Measurements from ENCODE around the gene NOVA2.

Gene NOVA2

DNA sequence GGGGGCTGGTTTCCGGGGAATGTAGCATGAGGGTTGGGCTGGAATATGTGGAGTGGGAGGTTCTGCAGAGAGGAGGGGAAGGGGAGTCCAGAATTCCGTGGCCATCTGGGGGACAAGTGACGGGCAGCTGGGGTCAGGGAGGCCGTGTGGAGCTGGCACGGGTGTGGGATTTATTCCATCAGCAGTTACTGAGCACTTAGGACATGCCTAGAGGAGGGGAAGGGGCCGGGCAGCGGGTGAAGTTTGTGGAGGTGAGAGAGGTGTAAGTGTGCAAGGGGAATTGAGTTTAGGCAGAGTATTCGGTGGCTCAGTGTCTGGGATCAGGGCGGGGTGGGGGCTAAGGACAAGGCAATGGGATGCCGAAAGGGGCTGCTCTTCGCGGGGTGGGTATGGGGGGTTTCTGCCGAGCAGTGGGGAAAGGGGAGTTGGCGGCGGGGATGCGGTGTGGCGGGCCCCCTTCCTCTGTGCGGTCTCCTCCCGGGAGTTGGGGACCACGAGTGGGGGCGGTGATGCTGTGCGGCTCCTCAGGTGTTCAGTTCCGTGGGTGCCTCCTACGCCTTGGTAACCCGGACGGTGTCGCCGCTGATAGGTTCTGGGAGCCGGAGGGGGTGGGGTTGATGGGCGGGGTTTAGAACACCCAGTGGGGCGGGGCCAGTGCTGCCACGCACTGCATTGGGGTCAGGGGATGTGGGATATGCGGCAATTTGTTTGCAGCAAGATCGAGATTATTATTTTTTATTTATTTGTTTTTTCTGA, 27.0 kb upstream of the NOVA2 start:
- DNase-seq (ENCODE audit: low read depth, low spot score), result peak; percentile 56

DNA sequence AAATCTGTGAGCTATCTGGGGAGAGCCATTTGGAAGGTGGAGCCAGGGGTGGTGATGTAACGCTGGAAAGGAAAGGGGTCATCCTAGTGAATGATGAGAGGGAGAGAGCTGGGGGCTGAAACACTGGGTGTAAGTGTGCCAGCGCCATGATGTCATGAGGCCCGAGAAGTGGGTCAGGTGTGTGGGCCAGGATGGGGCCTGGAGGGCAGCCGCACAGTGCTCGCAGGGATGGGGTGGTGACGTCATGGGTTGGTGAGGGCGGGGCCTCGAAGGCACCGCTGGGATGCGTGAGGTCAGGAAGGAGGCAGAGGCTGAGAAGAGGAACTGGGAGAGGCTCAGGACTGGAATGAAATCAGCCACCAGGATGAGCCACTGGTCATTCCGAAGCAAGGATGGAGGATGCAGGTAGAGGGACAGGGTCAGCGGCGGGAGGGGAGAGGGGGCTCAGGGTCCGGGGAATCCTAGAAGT, 26.0 kb upstream of the NOVA2 start:
- DNase-seq (ENCODE audit: low read depth, low spot score), result no peak

- DNase-seq (ENCODE audit: low read depth, low spot score), result no peak
Observed at GRCh38 chr19:45998834-45999233, 25.2 kb upstream of the NOVA2 start.

DNA sequence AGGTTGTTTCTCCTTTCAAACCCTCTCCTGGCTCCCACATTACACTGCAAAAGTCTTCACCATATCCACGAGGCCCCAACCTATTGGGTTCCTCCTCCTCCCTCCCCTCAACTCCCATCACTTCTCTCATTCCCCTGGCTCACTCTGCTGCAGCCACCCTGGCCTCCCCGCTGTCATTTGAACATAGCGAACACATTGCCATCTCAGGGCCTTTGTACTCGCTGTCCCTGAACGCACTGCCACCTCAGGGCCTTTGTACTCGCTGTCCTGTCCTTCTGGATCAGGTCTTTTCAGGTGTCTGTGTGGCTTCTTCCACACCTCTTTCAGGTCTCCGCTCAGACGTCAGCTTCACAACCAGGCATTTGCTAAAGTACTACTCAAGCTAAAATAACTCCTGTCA, 23.3 kb upstream of the NOVA2 start:
- no peak for DNase-seq (ENCODE audit: low read depth, low spot score)

DNA sequence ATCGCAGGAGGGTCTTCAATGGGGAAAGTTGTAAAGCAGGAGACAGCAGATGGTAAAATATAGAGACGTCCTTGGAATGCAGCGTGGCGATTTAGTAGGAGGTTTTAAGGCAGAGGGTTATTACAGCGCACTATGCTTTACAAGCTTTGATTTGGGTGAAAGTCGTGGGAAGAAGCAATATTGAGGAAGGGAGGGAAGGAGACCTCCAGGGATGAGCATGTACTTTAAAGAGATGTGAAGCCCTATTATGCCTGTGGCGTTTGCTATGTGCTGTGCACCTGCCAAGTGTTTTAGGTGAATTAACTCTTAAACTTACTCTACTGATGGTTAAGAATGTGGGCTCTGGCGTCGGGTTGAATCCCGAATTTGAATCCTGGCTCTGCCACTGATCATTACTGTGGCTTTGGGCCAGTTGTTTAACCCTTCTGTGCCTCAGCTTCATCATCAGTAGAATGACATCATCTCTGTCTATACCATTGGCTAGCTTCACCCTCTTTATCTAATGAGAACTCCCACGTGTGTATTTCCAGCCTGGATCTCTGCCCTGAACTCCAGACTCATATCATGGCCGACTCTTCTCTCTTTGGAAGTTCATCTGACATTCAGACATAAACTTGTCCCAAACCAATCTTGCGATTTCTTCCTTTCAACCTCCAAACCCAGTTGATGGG, 22.2 kb upstream of the NOVA2 start:
- no peak for DNase-seq (ENCODE audit: low read depth, low spot score)

- DNase-seq (ENCODE audit: low read depth, low spot score), result peak; percentile 93
Observed at GRCh38 chr19:45994998-45995714, 21.5 kb upstream of the NOVA2 start, which contains the start of gene CCDC61. CCDC61 (plus strand) TSS chr19:45995467; CDS start chr19:46003019, 7,552 bp downstream.

- no peak for DNase-seq (ENCODE audit: low read depth, low spot score)
Observed at GRCh38 chr19:45994456-45994997, 20.9 kb upstream of the NOVA2 start.

DNA sequence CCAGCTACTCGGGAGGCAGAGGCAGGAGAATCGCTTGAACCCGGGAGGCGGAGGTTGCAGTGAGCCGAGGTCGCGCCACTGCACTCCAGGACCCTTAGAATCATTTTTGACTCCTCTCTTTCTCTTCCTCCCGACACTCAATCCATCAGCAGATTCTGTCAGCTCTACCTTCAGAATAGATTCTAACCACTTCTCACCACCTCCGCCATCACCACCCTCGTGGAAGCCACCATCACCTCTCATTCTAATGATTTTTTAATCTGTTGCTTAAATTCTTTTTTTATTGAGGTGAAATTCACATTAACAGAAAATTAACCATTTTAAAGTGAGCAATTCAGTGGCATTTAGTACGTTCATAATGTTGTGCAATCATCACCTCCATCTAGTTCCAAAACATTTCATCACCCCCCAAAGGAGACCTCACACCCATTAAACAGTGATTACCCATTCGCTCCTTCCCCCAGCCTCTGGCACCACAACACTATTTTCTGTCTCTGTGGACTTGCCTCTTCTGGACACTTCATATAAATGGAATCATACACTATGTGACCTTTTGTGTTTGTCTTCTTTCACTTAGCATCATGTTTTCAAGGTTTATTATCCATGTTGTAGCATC, 16.6 kb upstream of the NOVA2 start:
- no peak for DNase-seq (ENCODE audit: low read depth, low spot score)

DNA sequence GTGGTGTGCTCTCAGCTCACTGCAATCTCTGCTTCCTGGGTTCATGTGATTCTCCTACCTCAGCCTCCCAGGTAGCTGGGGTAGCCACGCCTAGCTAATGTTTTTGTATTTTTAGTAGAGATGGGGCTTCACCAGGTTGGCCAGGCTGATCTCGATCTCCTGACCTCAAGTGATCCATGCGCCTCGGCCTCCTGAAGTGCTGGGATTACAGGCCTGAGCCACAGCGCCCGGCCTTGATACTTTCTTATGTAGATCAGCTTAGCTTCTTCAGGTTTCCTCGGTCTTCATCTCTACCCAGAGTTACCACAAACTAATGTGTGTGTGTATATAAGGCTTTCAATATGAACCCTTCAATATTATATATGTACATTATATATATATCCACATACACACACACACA, 11.7 kb upstream of the NOVA2 start:
- DNase-seq (ENCODE audit: low read depth, low spot score), result no peak

GRCh38 chr19:45981350-45981749, 7.7 kb upstream of the NOVA2 start:
- no peak for DNase-seq (ENCODE audit: low read depth, low spot score)

GRCh38 chr19:45978156-45978555, 4.5 kb upstream of the NOVA2 start:
- no peak for DNase-seq (ENCODE audit: low read depth, low spot score)

- no peak for DNase-seq (ENCODE audit: low read depth, low spot score)
Observed at GRCh38 chr19:45976178-45976577, 2.5 kb upstream of the NOVA2 start.

DNA sequence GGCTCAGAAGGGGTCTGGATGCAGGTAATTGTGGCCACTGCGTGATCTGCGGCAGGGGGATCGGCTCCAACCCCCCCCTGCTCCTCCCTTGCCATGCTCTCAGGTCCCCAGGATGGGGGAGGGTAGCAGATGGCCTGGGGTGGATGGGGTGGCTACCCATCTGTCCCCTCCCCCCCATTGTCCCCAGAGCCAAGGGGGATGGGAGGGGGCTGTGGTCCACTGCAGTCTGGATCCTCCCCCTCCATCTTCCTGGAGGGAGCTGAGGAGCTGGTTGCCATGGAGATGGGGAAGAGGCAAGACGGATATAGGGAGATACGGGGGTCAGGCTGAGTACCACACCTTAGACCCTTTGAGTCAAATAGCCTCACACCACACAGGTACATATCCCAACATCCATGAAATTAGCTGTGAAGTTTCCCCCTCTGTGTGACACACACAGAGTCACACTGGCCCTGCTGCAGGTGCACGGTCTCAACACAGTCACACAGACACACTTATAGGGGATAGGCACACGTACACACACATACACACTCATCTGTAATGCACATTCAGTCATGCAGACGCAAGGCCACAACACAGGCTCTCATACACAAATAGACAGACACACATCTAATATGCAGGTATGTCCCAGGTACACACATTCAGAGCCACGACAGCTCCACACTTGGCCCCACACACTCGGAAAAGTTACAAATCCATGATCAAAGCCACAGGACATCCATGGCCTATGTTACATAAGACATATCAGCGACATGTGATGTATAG, 1.8 kb upstream of the NOVA2 start:
- DNase-seq (ENCODE audit: low read depth, low spot score), result no peak

- DNase-seq (ENCODE audit: low read depth, low spot score), result no peak
Observed at GRCh38 chr19:45972947-45973540, 621 bp downstream of the NOVA2 start.

DNA sequence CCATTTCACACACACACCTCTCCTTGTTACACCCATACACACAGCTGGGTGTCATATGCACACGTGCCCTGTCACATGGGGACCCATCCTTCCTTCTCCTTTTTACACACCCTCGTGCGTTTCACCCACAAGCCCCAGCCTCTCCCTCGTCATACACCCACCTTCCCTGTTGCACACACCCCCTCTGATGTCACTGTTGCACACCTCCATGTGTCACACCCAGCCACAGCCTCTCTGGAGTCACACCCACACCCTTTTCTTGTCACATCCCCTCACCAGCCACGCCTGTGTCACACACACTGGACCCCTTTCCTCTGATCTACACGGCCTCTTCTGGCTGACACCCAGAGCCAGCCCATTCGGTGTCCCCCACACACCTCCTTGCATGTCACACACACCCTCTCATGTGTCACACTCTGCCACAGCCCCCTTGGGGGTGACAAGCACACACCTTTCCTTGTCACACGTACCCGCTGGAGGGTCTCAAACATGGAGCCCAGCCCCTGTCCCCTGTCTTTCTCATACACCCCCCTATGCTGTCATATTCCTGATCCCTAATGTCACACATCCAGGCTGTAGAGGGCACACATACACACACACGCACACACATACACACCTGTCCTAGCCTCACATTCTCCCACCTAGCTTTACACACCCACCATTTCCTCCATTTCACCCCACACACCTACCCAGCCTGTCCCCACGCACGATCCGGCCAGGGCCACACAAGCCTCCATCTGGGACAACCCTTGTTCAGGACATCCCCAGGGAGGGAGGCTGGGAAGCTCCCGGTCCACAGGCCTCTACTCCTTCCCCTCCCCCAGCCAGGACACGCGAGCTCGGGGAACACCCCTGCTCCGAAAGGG, 1.4 kb downstream of the NOVA2 start:
- no peak for DNase-seq (ENCODE audit: low read depth, low spot score)

DNA sequence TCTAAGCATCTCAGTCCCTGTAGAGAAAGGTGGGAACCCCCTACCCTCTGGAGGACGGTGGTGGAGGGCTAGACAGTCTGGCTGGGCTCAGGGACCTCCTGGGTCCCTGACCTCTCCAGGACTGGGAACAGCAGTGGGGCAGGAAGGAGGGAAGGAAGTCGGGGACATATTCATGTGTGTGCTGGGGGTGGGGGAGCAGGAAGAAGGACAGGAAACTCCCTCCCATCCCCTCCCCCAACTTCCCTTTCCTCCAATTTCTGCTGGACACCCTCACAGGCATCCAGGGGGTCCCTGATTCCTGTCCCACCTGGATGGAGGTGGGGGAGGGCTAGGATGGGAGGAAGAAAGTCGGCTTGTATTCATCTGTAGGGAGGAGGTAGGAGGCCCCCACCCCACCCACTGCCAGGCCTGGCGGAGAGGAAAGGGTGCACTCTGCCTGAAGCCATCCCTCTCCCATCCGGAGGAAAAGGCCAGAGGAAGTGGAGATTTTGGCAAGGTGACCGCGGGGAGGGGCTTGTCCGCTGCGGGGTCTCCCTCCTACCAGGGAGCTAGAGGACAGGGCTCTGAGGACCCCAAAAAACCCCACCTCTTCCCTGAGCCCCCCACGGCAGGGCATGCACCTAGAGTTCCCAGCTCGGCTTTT, 2.3 kb downstream of the NOVA2 start:
- no peak for DNase-seq (ENCODE audit: low read depth, low spot score)

- no peak for DNase-seq (ENCODE audit: low read depth, low spot score)
Observed at GRCh38 chr19:45969676-45970075, 4.0 kb downstream of the NOVA2 start.

- no peak for DNase-seq (ENCODE audit: low read depth, low spot score)
Observed at GRCh38 chr19:45968626-45969025, 5.0 kb downstream of the NOVA2 start.

DNA sequence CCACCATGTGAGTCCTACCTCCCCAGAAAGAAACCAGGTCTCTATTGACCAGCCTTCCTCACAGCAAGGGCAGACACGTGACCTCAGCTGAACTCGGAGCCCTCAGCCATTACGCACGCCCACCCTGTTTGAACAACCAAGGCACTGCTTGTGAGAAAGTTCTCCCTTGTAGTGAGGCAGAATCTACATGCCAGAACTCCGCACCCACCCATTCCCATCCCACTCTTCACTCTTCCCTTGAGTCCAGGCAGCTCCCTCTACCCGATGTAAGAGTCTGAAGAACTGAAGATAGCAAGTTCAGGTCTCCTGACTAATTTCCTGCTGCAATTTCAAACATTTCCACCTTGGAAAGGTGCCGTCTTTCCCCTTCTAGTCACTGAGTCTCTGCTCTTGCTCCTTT, 6.4 kb downstream of the NOVA2 start:
- no peak for DNase-seq (ENCODE audit: low read depth, low spot score)

Data from activated CD4-positive, CD25-positive, alpha-beta regulatory T cell treated with anti-CD3 and anti-CD28 coated beads, Interleukin-2, amount 50 U/mL, for 16 hours (primary cell).